Activated naive CD4-positive, alpha-beta T cell treated with anti-CD3 and anti-CD28 coated beads, Interleukin-2, amount 50 U/mL, for 16 hours (primary cell): ENCODE data around the gene COBLL1.
A peak's percentile ranks its signal among the peaks of the same experiment; 100 is the strongest.

Experiments used
- DNase-seq: peaks from one replicate; pipeline ENCODE4 v3.0.0-alpha.2; 2020

The COBLL1 gene

GRCh38 chr2:164850235-164850634 is 8.6 kb upstream of the COBLL1 start:
- DNase-seq, result no peak

GRCh38 chr2:164849506-164849905 is 7.9 kb upstream of the COBLL1 start:
- DNase-seq, result no peak

- no peak for DNase-seq
Measured at GRCh38 chr2:164847981-164848741, 6.5 kb upstream of the COBLL1 start.

GRCh38 chr2:164847291-164847690 is 5.7 kb upstream of the COBLL1 start:
- DNase-seq, result no peak

GRCh38 chr2:164846276-164846675 is 4.7 kb upstream of the COBLL1 start:
- no peak for DNase-seq

- DNase-seq, result no peak
Measured at GRCh38 chr2:164843346-164843911, 1.8 kb upstream of the COBLL1 start.

- no peak for DNase-seq
Measured at GRCh38 chr2:164842624-164842966, 972 bp upstream of the COBLL1 start.

GRCh38 chr2:164840930-164841718 is 499 bp downstream of the COBLL1 start:
- DNase-seq, result peak; percentile 11

GRCh38 chr2:164840458-164840929 is 1.1 kb downstream of the COBLL1 start:
- no peak for DNase-seq

GRCh38 chr2:164839914-164840457 is 1.6 kb downstream of the COBLL1 start:
- DNase-seq, result no peak

- DNase-seq, result no peak
Measured at GRCh38 chr2:164837807-164838206, 3.8 kb downstream of the COBLL1 start.

- DNase-seq, result no peak
Measured at GRCh38 chr2:164836907-164837306, 4.7 kb downstream of the COBLL1 start.

GRCh38 chr2:164835302-164835701 is 6.3 kb downstream of the COBLL1 start:
- no peak for DNase-seq

GRCh38 chr2:164831887-164832286 is 9.7 kb downstream of the COBLL1 start:
- DNase-seq, result no peak

- DNase-seq, result no peak
Measured at GRCh38 chr2:164831180-164831579, 10.4 kb downstream of the COBLL1 start.

- DNase-seq, result no peak
Measured at GRCh38 chr2:164826293-164827243, 15.1 kb downstream of the COBLL1 start.

- no peak for DNase-seq
Measured at GRCh38 chr2:164824872-164825271, 16.8 kb downstream of the COBLL1 start.

GRCh38 chr2:164823126-164823525 is 18.5 kb downstream of the COBLL1 start:
- no peak for DNase-seq

GRCh38 chr2:164821338-164821737 is 20.3 kb downstream of the COBLL1 start:
- no peak for DNase-seq

- no peak for DNase-seq
Measured at GRCh38 chr2:164818149-164819136, 23.2 kb downstream of the COBLL1 start.

- no peak for DNase-seq
Measured at GRCh38 chr2:164816900-164817299, 24.7 kb downstream of the COBLL1 start.
